HCT116 (cell line): Measurements from ENCODE around the gene ZBTB16. TPM values are rescaled to one million over a fixed set of nuclear protein-coding genes. Genes with fewer than 3 reads are reported as not detected.

Experiments
- ATAC-seq: fragments of 200-7000 bp; cut with Tn5 transposase; 2 replicates; pipeline ENCODE4 v1.9.1; 2020; ENCODE audit warnings: mild to moderate bottlenecking, moderate library complexity
- BruUV-seq: library from RNA; stranded (reverse); fragments of 400-500 nt; replicated peaks from 2 replicates; lab custom pipeline; 2021; lab: Mats Ljungman, UMichigan
- CTCF ChIA-PET: fragments of 300-600 bp; sonication (Branson Sonifier 250); formaldehyde crosslinking; loops from one replicate; lab custom pipeline; 2021; ENCODE audit warnings: antibody characterized with exemption; lab: Charles Lee
- POLR2A ChIA-PET: fragments of 300-600, 350-600 bp; sonication (Branson Sonifier 250); formaldehyde crosslinking; loops from one replicate; lab custom pipeline; 2021; ENCODE audit warnings: antibody characterized with exemption; lab: Charles Lee
- RAD21 ChIA-PET, 2 experiments: fragments of 300-600 bp; sonication (Branson Sonifier 250); formaldehyde crosslinking; loops; one replicate each; lab custom pipeline; 2023; ENCODE audit warnings: low total read pairs in 2 of 2; ENCODE audit not compliant: uncharacterized antibody in 2 of 2, unreplicated experiment in 2 of 2, low non-redundant PET in 1 of 2; lab: Charles Lee
- DNase-seq: peaks from one replicate; pipeline ENCODE4 v3.0.0-alpha.2; 2010; ENCODE audit warnings: low read depth, low spot score
- H2AFZ ChIP-seq: fragments of 200-600 bp; shearing (Covaris generic), sonication (generic); 2 replicates; pipeline ENCODE4 v1.6.1; 2017; ENCODE audit warnings: low read depth, mixed run types, mixed read lengths, antibody characterized with exemption, low read length; ENCODE audit not compliant: poor library complexity, severe bottlenecking
- H3K27ac ChIP-seq: 2 replicates; pipeline ENCODE4 v1.5.1; 2012; ENCODE audit warnings: low read depth, low read length
- H3K27me3 ChIP-seq: fragments of 200-600 bp; sonication (generic); 2 replicates; pipeline ENCODE4 v1.6.1; 2016; ENCODE audit warnings: mixed run types, low read length, mixed read lengths; ENCODE audit not compliant: insufficient read depth
- H3K36me3 ChIP-seq, 2 experiments: fragments of 200-500 bp in 1 of 2; fragments of 200-600 bp in 1 of 2; sonication (Bioruptor generic) in 1 of 2; sonication (generic) in 1 of 2; 2 replicates each; pipeline versions ENCODE4 v1.5.1 to v1.6.1; 2014 to 2016; ENCODE audit warnings: low read length in 2 of 2, inconsistent platforms in 1 of 2, mixed read lengths in 1 of 2, mixed run types in 1 of 2; ENCODE audit not compliant: insufficient read depth in 2 of 2, control insufficient read depth in 1 of 2
- H3K4me1 ChIP-seq, 2 experiments: fragments of 200-600 bp in 1 of 2; sonication (generic) in 1 of 2; 2 replicates each; pipeline versions ENCODE4 v1.5.1 to v1.6.1; 2012 to 2017; ENCODE audit warnings: low read length in 2 of 2, inconsistent platforms in 1 of 2, mild to moderate bottlenecking in 1 of 2, mixed read lengths in 1 of 2, mixed run types in 1 of 2, moderate library complexity in 1 of 2; ENCODE audit not compliant: insufficient read depth in 2 of 2, control insufficient read depth in 1 of 2
- H3K4me2 ChIP-seq: fragments of 200-600 bp; sonication (generic); 2 replicates; pipeline ENCODE4 v1.6.1; 2017; ENCODE audit warnings: mixed run types, low read length, mixed read lengths
- H3K4me3 ChIP-seq, 2 experiments: fragments of 200-600 bp in 1 of 2; sonication (generic) in 1 of 2; replicated peaks in 1 of 2; 2 replicates each; pipeline ENCODE4 v1.5.1; 2011 to 2016; ENCODE audit warnings: low read length in 2 of 2, control low read depth in 1 of 2, low read depth in 1 of 2, mild to moderate bottlenecking in 1 of 2, mixed read lengths in 1 of 2, mixed run types in 1 of 2
- H3K79me2 ChIP-seq: fragments of 200-600 bp; sonication (generic); 2 replicates; pipeline ENCODE4 v1.6.1; 2017; ENCODE audit warnings: mild to moderate bottlenecking, mixed run types, low read length, moderate library complexity, mixed read lengths; ENCODE audit not compliant: insufficient read depth
- H3K9ac ChIP-seq: fragments of 200-600 bp; sonication (generic); 2 replicates; pipeline ENCODE4 v1.6.1; 2016; ENCODE audit warnings: low read length, mixed read lengths
- H3K9me2 ChIP-seq: fragments of 200-600 bp; sonication (generic), shearing (Covaris generic); 2 replicates; pipeline ENCODE4 v1.6.1; 2017; ENCODE audit warnings: mixed run types, mild to moderate bottlenecking, moderate library complexity; ENCODE audit not compliant: insufficient read depth
- H3K9me3 ChIP-seq, 2 experiments: fragments of 200-500 bp in 1 of 2; fragments of 200-600 bp in 1 of 2; sonication (Bioruptor generic) in 1 of 2; sonication (generic) in 1 of 2; 2 replicates each; pipeline ENCODE4 v1.6.1; 2014 to 2017; ENCODE audit warnings: low read length in 2 of 2, mixed read lengths in 2 of 2, inconsistent platforms in 1 of 2, low read depth in 1 of 2, mild to moderate bottlenecking in 1 of 2, mixed run types in 1 of 2, moderate library complexity in 1 of 2; ENCODE audit not compliant: control insufficient read depth in 1 of 2, insufficient read depth in 1 of 2
- H4K20me1 ChIP-seq: fragments of 200-600 bp; sonication (generic), shearing (Covaris generic); 2 replicates; pipeline ENCODE4 v1.6.1; 2017; ENCODE audit warnings: mixed run types, mild to moderate bottlenecking, moderate library complexity; ENCODE audit not compliant: insufficient read depth
- CEBPB ChIP-seq: IDR thresholded peaks from 2 replicates; pipeline ENCODE4 v1.6.1; 2012; ENCODE audit warnings: low read depth
- CTCF ChIP-seq, 3 experiments: fragments of 200-600 bp in 1 of 3; sonication (generic) in 1 of 3; IDR thresholded peaks in 2 of 3; conservative IDR thresholded peaks in 1 of 3; 2 replicates each; pipeline ENCODE4 v1.5.1; 2012 to 2017; ENCODE audit warnings: low read depth in 2 of 3, low read length in 2 of 3, antibody characterized with exemption in 1 of 3, borderline replicate concordance in 1 of 3, control low read depth in 1 of 3, mild to moderate bottlenecking in 1 of 3, mixed read lengths in 1 of 3, mixed run types in 1 of 3, moderate library complexity in 1 of 3; ENCODE audit not compliant: insufficient read depth in 1 of 3
- EZH2 ChIP-seq: fragments of 200-600 bp; sonication (generic); IDR thresholded peaks from 2 replicates; pipeline ENCODE4 v1.6.1; 2017; ENCODE audit warnings: antibody characterized with exemption, mixed run types
- REST ChIP-seq: IDR thresholded peaks from 2 replicates; pipeline ENCODE4 v1.6.1; 2012; ENCODE audit warnings: low read depth
- TCF7L2 ChIP-seq: IDR thresholded peaks from 2 replicates; pipeline ENCODE4 v1.7.0; 2011; ENCODE audit warnings: borderline replicate concordance, inconsistent platforms; ENCODE audit not compliant: insufficient read depth, insufficient read length; ENCODE audit errors: extremely low read depth
- ZFX ChIP-seq: fragments of 450-650 bp; IDR thresholded peaks from 2 replicates; pipeline ENCODE4 v1.6.1; 2017
- intact Hi-C: fragments of 100-400 bp; cut with micrococcal nuclease; formaldehyde crosslinking; loops from 2 replicates; pipeline ENCODE4 v1.10.0; 2022
- total RNA-seq: library from RNA; stranded (reverse); gene quantifications from one replicate; pipeline ENCODE4 v1.2.1, GENCODE V29; 2021; ENCODE audit not compliant: unreplicated experiment

The ZBTB16 gene
- total RNA-seq, 1 experiment from 2014 or later: 0.30 TPM

- Histone ChIP-seq H2AFZ (no peak overlapping the region), H3K27me3 (peaks cover 41% of the 10 kb centered on the region), H3K79me2 (no peaks in the 10 kb centered on the region), H3K9ac (no peak overlapping the region), H3K9me3 (no peaks in the 10 kb centered on the region), H3K4me3 (no peak overlapping the region), H3K9me2 (no peaks in the 10 kb centered on the region), H4K20me1 (no peaks in the 10 kb centered on the region), H3K4me2 (no peak overlapping the region), H3K27ac (no peak overlapping the region), H3K36me3 (no peaks in the 10 kb centered on the region), H3K4me1 (no peaks in the 10 kb centered on the region)
- TF ChIP-seq EZH2: no peak
- peak in 2 of 3 experiments; percentile 31 to 42; a peak in 4 of 6 replicates for TF ChIP-seq CTCF (IDR thresholded peaks at IDR 0.05 in 2 of 3, conservative IDR thresholded peaks at IDR 0.05 in 1 of 3; ENCODE audit: borderline replicate concordance in 1 of 3, insufficient read depth in 1 of 3, low read depth in 2 of 3, low read length in 2 of 3)
- ChIA-PET POLR2A (no interaction called here), RAD21 (no interaction called here), CTCF (interaction anchor here (1.1 kb wide), 1 partner anchor 235 kb away, joined by 3 read pairs; no protein-coding TSS in a partner anchor)
- intact Hi-C loops: no loop called here
- ATAC-seq: peak; percentile 93
- no peak for DNase-seq
- BruUV-seq: no TSS peak
Measured at GRCh38 chr11:114026355-114026754, 33.2 kb upstream of the ZBTB16 start.

- Histone ChIP-seq H3K4me3 (no peak overlapping the region), H3K9ac (no peak overlapping the region), H3K9me2 (no peaks in the 10 kb centered on the region), H3K4me2 (no peak overlapping the region), H3K27ac (no peak overlapping the region), H4K20me1 (no peaks in the 10 kb centered on the region), H3K9me3 (no peaks in the 10 kb centered on the region), H3K79me2 (no peaks in the 10 kb centered on the region), H3K4me1 (no peaks in the 10 kb centered on the region), H3K27me3 (peaks cover 40% of the 10 kb centered on the region), H2AFZ (no peak overlapping the region), H3K36me3 (no peaks in the 10 kb centered on the region)
- DNase-seq (no peak), ATAC-seq (no peak)
- BruUV-seq: no TSS peak
- intact Hi-C loops: no loop called here
- RAD21 ChIA-PET: interaction anchor here in 1 of 2 experiments (0.6 kb wide), 1 partner anchor 72 kb away, joined by 4 read pairs; no protein-coding TSS in a partner anchor
- TF ChIP-seq CEBPB (no peak), ZFX (no peak), CTCF (IDR thresholded peaks at IDR 0.05 in 2 of 3, conservative IDR thresholded peaks at IDR 0.05 in 1 of 3; ENCODE audit: borderline replicate concordance in 1 of 3, insufficient read depth in 1 of 3, low read depth in 2 of 3, low read length in 2 of 3) (no peak), REST (no peak), TCF7L2 (no peak)
- CTCF ChIA-PET: no interaction called here
- POLR2A ChIA-PET: no interaction called here
Measured at GRCh38 chr11:114027391-114027790, 32.1 kb upstream of the ZBTB16 start.
